Ishikawa (cell line): Measurements from ENCODE around the gene MRPS2.

Experiments
- CEBPB ChIP-seq: IDR thresholded peaks from 2 replicates; pipeline ENCODE4 v1.6.1; 2012
- CREB1 ChIP-seq: IDR thresholded peaks from 2 replicates; pipeline ENCODE4 v1.6.1; 2012; ENCODE audit warnings: low read depth
- EGR1 ChIP-seq: IDR thresholded peaks from 2 replicates; pipeline ENCODE4 v1.6.1; 2012
- EP300 ChIP-seq: IDR thresholded peaks from 2 replicates; pipeline ENCODE4 v1.6.1; 2012; ENCODE audit warnings: borderline replicate concordance
- FOXM1 ChIP-seq: IDR thresholded peaks from 2 replicates; pipeline ENCODE4 v1.6.1; 2012; ENCODE audit warnings: low read depth, borderline replicate concordance
- NFIC ChIP-seq: IDR thresholded peaks from 2 replicates; pipeline ENCODE4 v1.6.1; 2012
- RAD21 ChIP-seq: IDR thresholded peaks from 2 replicates; pipeline ENCODE4 v1.6.1; 2012; ENCODE audit warnings: low read depth
- TAF1 ChIP-seq: IDR thresholded peaks from 2 replicates; pipeline ENCODE4 v1.6.1; 2012; ENCODE audit warnings: low read depth, mild to moderate bottlenecking
- TCF12 ChIP-seq: IDR thresholded peaks from 2 replicates; pipeline ENCODE4 v1.6.1; 2012; ENCODE audit warnings: low read depth
- TEAD4 ChIP-seq: IDR thresholded peaks from 2 replicates; pipeline ENCODE4 v1.6.1; 2012
- YY1 ChIP-seq: IDR thresholded peaks from 2 replicates; pipeline ENCODE4 v1.6.1; 2012; ENCODE audit warnings: low read depth
- ZBTB7A ChIP-seq: IDR thresholded peaks from 2 replicates; pipeline ENCODE4 v1.6.1; 2012; ENCODE audit warnings: low read depth
- TF ChIP-seq, protein P1 (sequence below): IDR thresholded peaks from 2 replicates; pipeline ENCODE4 v1.6.1; 2012; ENCODE audit warnings: low read depth, mild to moderate bottlenecking
- TF ChIP-seq, protein P2 (sequence below): IDR thresholded peaks from 2 replicates; pipeline ENCODE4 v1.6.1; 2012
- TF ChIP-seq, protein P3 (sequence below): IDR thresholded peaks from 2 replicates; pipeline ENCODE4 v1.6.1; 2012

The MRPS2 gene

DNA sequence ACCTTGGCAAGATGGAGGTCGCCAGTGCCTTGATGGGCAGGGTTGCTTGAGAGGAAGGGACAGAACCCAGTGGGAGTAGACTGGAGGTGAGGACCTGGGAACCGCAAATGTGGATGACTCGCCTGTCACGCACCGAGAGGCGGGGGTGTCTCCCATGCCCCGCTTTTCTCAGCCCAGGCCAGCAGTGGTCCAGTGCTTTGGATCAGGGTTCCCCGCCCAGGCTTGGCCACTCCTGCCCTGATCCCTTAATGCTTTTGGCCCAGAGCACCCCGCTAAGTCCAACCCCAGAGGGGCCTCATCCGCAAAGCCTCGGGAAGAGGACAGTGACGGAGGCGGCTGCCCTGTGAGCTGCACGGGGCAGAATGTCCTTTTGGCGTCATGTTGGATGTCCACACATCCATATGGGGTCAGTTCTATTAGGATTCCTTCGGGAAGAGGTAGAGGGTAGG lies 2.4 kb downstream of the MRPS2 start:
- TF ChIP-seq EGR1 (no peak), TEAD4 (no peak), TCF12 (no peak), RAD21 (no peak), EP300 (no peak), CEBPB (no peak)
- TF ChIP-seq, protein P1, sequence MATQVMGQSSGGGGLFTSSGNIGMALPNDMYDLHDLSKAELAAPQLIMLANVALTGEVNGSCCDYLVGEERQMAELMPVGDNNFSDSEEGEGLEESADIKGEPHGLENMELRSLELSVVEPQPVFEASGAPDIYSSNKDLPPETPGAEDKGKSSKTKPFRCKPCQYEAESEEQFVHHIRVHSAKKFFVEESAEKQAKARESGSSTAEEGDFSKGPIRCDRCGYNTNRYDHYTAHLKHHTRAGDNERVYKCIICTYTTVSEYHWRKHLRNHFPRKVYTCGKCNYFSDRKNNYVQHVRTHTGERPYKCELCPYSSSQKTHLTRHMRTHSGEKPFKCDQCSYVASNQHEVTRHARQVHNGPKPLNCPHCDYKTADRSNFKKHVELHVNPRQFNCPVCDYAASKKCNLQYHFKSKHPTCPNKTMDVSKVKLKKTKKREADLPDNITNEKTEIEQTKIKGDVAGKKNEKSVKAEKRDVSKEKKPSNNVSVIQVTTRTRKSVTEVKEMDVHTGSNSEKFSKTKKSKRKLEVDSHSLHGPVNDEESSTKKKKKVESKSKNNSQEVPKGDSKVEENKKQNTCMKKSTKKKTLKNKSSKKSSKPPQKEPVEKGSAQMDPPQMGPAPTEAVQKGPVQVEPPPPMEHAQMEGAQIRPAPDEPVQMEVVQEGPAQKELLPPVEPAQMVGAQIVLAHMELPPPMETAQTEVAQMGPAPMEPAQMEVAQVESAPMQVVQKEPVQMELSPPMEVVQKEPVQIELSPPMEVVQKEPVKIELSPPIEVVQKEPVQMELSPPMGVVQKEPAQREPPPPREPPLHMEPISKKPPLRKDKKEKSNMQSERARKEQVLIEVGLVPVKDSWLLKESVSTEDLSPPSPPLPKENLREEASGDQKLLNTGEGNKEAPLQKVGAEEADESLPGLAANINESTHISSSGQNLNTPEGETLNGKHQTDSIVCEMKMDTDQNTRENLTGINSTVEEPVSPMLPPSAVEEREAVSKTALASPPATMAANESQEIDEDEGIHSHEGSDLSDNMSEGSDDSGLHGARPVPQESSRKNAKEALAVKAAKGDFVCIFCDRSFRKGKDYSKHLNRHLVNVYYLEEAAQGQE = no peak
- TF ChIP-seq, protein P2, sequence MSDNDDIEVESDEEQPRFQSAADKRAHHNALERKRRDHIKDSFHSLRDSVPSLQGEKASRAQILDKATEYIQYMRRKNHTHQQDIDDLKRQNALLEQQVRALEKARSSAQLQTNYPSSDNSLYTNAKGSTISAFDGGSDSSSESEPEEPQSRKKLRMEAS = no peak
- TF ChIP-seq, protein P3, sequence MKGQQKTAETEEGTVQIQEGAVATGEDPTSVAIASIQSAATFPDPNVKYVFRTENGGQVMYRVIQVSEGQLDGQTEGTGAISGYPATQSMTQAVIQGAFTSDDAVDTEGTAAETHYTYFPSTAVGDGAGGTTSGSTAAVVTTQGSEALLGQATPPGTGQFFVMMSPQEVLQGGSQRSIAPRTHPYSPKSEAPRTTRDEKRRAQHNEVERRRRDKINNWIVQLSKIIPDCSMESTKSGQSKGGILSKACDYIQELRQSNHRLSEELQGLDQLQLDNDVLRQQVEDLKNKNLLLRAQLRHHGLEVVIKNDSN = no peak

DNA sequence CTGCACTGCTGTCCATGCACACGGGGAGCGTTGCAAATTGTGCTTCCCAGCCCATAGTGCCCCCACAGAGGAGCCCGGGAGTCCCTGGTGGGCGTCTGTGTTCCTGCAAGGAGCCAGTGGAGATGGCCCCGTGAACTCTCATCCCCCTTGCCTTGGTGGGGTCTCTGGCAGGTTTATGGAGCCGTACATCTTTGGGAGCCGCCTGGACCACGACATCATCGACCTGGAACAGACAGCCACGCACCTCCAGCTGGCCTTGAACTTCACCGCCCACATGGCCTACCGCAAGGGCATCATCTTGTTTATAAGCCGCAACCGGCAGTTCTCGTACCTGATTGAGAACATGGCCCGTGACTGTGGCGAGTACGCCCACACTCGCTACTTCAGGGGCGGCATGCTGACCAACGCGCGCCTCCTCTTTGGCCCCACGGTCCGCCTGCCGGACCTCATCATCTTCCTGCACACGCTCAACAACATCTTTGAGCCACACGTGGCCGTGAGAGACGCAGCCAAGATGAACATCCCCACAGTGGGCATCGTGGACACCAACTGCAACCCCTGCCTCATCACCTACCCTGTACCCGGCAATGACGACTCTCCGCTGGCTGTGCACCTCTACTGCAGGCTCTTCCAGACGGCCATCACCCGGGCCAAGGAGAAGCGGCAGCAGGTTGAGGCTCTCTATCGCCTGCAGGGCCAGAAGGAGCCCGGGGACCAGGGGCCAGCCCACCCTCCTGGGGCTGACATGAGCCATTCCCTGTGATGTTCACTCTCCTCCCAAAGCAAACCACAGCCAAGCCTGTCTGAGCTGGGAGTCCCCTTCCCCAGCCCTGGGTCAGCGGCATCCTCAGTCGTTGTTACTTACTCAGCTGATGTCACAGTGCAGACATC lies 3.1 kb downstream of the MRPS2 start:
- no peak for TF ChIP-seq NFIC
- no peak for TF ChIP-seq FOXM1
- no peak for TF ChIP-seq ZBTB7A
- TF ChIP-seq, protein P1 = no peak
- no peak for TF ChIP-seq CREB1

DNA sequence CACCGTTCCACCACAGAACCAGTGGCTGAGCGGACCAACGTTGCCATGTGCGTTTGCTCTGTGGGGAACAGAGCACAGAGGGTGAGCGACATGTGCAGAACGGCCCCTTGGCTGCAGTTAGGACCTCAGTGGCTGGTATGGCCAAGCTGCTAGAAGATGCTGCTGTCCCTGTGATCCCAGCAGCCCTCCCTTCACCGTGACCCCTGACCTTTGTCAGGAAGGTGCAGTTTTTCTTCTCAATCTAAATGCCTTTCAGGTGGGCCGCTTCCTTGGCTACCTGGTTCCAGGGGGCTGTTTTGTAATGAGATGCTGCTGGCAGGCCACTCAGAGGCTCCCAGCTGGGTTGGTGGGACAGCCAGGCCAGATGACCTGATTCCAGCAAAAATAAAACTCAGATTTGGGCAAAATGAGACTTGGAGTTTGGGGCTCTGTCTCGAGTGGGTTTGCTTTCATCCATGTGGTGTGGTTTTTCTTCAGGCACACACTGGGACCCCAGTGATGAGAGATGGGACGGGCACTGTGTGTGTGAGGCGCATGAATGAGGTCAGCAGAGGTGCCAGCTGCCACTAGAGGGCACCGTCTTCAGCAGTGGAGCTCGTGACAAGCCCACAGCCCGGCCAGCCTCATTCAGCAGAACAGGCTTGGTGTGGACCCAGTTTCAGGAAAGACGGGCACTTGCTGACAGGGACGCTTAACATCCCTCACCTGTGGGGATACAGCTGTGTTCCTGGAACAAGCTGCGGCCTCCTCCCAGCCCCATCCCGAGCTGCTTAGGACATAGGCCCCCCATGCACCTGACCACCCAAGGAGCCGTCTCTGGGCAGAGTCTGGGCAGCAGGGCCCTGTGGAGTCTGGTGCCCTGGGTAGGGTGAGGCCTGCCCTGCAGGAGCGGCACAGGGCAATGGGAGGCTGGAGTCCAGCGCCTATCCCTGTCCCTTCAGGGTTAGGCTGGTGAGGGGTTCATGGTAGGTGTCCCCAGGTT lies 4.1 kb downstream of the MRPS2 start:
- TF ChIP-seq TEAD4 = no peak
- no peak for TF ChIP-seq TCF12
- no peak for TF ChIP-seq TAF1
- TF ChIP-seq RAD21 = peak; percentile 27; the same call in 1 of the 2 replicates
- TF ChIP-seq, protein P2 = no peak

DNA sequence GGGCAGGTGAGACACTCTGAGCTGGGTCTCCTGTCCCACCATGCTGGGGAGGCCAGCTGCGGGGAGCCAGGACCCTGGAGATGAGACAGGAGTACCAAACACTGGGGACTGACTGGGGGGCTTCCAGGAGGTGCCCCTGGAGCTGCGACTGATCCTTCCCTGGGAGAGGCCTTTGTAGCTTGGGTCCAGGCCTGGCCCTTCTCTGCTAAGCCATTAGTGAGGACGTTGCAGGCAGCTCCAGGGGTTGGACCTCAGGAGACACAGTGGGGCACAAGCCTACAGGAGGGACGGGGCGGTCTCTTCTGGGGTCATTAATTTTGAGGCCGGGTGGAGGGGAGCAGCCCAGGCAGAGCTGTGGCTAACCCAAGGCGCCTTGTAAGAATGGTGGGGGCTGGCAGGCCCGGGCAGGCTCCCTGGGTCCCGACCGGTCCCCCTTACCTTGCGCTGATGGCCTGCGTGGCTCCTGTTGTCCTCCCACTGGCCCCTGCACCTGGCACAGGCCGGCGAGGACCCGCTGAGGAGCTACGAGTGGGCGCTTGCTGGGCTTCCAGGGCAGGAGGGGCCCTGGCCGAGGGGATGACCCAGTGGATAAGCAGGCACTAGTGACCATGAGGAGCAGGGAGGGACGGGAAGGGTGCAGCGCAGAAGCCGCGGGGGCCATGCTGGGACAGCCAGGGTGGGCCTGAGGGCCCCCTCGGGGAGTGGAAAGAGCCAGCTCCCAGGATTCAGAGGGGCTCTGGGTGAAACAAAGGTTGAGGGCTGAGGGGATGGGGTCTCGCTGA lies 5.1 kb downstream of the MRPS2 start:
- TF ChIP-seq CREB1 = no peak
- TF ChIP-seq FOXM1 = no peak
- no peak for TF ChIP-seq ZBTB7A
- no peak for TF ChIP-seq NFIC
- no peak for TF ChIP-seq RAD21
- TF ChIP-seq TEAD4 = no peak
- TF ChIP-seq, protein P3 = no peak
- TF ChIP-seq TAF1 = no peak
- no peak for TF ChIP-seq TCF12
- TF ChIP-seq, protein P1 = no peak
- no peak for TF ChIP-seq YY1
- TF ChIP-seq EGR1 = no peak
- TF ChIP-seq CEBPB = no peak
- TF ChIP-seq, protein P2 = no peak
- no peak for TF ChIP-seq EP300
